Stimulated activated CD4-positive, alpha-beta T cell treated with anti-CD3 and anti-CD28 coated beads, TNF-alpha, amount 100 ng/mL, for 1 hour (primary cell): Measurements from ENCODE around the gene TEX38.
"Not testable (repeated sequence)": the region's sequence is repeated elsewhere in the genome, so short reads cannot be mapped to it uniquely, and the experiment has no call there.

ENCODE experiments used
- DNase-seq, 3 donors: peaks; one replicate each; pipeline ENCODE4 v3.0.0-alpha.2; 2020; ENCODE audit warnings: low read depth in 3 of 3, low spot score in 1 of 3

The TEX38 gene

DNA sequence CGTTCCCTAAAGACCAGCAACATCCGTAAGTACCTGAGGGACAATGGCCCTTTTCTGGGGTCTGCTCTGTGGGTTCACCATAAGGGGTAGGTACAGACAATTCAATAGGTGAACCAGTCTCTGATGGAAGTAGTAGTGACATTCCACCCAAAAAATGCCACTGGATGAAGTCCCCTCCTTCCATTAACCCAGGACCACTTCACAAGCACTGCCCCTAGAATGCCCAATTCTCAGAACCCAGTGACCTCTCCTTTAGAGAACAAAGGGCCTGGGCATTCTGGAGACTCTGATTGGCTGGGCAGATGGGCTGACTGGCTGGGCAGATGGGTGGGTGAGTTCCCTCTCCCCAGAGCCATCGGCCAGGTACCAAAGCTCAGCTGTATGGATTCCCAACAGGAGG lies at the start of gene TEX38:
TEX38 (plus strand) TSS at position 301 of the 400 bp plus-strand sequence; CDS start at position 382, 81 bp downstream.
- DNase-seq, result no peak

DNA sequence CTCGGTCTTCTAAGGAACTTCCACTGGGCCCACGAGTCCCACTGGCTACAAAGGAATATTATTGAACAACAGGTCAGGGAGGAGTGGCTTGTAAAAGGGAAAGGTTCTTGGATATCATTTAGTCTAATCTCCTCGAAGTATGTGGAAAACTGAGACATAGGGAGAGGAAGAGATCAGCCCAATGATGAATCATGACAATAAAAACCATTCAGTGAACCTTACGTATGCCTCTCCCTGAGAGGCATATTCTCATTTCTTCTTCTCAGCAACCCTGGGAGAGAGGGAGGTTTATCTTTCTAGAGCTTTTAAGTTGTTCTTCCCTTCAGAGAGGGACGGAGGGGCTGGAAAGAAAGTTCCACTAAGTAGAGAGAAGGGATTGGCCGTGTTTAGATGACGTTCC lies 49.7 kb upstream of the TEX38 start:
- no peak for DNase-seq

DNA sequence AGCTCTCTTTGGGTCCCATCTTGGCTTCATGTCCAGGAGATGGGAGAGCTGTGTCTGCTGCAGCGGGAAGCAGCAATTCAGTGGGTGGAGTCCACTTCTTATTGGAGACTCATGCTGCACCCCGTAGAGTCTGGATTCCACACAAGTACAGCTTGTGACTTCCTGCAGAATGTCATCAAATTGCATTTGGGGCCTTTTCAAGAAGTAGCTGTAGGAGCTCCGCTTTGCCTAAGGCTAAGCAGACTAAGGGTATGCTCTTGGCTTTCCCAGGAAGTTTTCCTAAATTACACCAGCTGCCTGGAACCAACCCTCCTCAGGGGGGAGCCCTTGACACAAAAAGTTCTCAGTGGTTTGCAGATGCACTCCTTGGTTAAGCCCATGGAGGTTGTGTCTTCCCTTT lies 49.3 kb upstream of the TEX38 start:
- no peak for DNase-seq

DNA sequence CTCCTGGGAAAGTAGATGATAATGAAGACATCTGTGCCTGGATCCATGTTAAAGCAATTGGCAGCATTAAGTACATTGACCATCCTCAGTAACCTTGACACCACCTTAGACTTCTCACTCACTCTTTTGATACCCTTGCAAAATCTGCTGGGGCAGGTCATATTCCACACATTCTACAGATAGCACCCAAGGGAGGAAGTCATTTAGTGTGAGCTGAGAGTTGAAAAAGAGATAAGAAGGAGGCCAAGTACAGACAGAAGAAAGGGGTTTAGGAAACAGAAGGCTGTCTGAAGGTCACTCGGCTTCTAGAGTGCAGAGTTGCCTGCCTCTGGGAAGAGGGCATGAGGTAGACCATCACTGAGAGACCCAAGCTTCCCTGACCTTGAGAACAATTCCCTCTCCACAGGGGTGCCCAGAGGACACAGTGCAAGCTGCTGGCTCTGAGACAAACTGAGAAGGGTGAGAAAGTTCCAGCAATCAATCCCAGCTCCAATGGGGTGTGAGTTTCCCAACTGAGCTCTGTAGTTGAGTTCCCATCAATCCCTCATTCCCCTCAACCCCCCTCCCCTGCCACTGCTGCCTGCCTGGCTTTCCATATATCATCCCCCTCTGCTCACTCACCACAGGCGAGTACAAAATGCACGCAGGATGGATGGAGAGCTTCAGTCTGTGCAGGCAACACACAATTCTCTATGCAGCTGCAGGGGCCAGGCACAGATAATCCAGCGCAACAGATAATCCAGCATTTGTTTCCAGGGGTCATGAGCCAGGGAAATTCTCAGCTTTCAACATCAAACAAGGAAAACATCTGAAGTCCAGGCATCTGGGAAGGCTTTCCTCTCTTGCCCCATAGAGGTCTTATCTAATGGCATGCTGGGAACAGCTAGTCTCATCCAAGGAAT lies 47.7 kb upstream of the TEX38 start:
- no peak for DNase-seq

DNA sequence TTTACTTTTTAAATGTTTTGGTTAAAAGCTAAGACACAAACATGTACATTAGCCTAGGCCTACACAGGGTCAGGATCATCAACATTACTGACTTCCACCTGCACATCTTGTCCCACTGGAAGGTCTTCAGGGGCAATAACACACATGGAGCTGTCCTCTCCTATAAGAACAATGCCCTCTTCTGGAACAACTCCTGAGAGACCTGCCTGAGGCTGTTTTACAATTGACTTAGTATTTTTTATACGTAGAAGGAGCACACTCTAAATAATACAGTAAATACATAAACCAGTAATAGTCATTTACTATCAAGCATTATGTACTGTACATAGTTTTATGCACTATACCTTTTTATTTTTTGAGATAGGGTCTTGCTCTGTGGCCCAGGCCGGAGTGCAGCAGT lies 40.9 kb upstream of the TEX38 start:
- DNase-seq, result no peak

DNA sequence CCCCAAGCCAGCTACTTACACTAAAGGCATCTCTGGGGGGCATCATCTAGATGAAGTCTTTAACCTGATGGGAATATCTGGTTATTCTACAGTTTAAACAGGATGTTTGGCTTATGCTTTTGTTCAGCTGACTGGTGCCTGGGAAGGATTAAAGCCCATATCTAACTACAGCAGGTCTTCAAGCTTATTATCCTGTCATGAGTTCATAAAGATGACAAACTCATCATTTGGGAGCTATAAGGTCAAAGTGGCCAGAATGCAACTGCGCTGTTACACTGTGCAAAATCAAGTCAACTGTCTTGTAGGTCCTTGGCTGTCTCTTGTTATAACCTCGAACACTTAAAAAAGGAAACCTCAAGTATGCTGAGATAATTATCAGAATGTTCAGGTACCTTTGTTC lies 36.4 kb upstream of the TEX38 start:
- DNase-seq, result no peak

DNA sequence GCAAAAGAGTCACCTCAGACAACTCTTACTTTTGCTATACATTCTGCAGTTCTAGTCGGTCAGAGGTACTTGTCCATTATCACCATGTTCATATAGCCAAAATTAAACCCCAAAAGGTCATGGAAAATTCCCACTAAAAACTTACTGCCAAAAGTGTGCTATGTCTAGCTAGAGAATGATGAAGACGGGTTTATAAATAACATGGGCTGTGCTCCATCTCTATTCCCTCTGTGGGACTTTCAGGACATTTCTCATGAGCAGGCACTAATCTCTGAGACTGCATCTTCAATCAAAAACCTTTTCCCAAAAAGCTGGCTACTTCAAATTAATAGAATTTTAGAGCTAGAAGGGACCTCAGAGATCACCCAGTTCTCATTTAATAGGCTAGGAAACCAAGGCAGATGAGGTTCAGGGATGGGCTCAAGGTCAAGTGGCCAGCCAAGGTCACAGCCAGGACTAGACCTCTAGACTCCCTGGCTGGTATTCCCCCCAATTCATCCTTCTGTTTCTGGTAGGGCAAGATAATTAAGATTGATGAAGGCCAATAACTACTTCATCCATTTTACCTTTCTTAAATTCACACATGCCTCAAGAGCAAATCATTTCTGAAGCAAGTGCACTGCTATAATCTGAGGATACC lies 34.1 kb upstream of the TEX38 start:
- no peak for DNase-seq

DNA sequence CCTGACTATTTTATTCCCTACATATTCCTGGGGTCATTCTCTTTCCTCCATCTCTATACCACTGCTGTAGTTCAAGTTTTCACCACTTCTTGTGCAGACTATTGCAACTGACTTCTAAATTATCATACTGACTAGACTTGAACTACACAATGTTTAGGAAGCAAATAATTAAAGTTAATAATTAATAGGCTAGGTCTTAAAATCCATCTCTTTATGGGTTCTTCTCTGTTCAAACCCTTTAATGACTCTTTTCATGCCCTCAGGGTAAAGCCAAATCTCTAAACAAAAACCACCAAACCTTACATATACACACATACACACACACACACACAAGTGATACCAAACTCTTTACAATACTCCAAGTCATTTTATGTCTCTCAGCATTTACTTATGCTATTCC lies 32.7 kb upstream of the TEX38 start:
- no peak for DNase-seq

DNA sequence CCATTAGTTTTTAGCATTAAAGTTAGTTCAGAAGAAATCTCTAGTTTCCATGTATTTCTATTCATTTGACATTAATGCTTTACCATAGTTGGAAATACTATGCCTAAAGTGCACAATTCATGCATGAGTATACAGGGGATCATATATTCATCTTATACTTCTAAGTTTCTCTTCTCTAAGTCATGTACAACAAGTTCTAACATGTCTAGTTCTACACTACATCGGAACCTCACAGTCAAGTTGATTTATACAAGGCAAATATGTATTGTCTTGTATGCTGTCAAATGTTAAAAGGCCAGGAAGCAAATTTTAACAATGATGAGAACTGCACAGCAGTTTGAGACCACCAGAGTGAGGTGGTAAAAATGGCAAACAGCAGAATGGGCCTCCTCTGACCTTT lies 32.1 kb upstream of the TEX38 start:
- DNase-seq, result no peak

DNA sequence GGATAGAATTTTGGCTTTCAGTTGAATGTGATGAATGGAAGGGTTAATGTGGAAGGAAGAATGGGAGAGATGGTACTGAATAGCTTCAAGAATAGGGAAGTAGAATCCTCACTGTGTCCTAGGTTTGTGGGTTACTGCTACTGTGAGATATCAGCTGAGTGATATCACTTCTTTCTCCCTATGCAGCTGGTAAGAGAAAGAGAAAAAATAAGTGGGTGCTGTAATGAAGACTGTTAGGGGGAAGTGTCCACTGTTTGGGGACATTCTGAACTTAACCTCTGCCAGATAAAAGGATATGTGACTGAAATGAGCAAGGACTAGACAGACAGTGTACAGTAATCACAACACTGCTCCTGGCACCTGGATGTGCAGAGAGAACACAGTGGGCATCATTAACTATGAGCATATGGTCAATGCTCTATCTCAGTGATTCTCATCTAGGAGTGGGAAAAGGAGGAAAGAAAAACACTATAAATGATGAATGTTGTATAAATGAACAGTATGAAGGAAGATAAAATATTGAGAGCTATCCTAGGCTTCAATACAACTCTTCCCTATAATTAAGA lies 29.5 kb upstream of the TEX38 start:
- no peak for DNase-seq

DNA sequence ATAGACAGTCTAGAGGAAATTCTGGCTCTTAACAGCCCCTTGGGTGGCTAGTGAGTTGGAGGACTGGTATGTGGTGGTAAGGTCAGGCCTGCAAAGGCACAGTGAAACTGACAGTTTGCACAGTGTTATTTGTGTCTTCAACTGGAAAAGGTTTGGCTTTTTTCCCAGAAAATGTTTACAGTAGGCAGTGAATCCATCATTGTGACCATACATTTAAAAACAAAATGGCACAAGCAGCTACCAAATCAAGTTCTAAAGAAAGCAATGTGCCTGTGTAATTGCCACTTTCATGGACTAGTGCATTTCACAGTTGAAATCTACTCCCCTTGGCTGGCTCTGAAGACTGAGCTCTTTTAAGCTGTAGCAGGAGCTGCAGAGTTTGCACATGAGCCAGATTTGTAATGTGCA lies 28.3 kb upstream of the TEX38 start:
- DNase-seq, result no peak

DNA sequence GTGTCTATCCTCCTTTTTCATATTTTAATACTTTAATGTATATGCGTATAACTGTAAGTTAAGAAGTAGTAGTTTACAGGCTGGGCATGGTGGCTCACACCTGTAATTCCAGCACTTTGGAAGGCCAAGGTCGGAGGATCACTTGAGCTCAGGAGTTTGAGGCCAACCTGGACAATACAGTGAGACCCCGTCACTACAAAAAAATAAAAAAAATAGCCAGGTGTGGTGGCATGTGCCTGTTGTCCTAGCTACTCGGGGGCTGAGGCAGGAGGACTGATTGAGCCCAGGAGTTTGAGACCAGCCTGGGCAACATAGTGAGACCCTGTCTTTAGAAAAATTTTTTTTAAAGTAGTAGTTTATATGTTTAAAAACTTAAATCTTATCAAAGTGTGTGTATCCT lies 25.8 kb upstream of the TEX38 start:
- DNase-seq, result no peak

DNA sequence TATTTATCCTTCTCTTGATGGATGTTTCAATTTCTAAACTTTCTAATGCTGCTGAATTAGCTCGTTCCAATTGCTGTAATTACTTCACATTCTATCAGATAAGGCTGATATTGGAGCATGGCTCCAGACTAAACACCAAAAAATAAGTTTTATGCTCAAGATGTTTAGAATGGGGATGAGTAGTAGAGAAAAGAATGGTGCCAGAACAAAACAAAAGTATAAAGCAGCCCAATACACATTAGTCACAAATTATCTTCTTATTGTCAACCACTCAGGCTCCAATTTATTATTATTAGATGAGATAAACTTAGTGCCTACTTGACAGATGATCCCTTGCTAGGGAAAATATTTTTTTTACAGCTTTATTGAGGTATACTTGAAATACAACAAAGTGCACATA lies 25.3 kb upstream of the TEX38 start:
- no peak for DNase-seq

DNA sequence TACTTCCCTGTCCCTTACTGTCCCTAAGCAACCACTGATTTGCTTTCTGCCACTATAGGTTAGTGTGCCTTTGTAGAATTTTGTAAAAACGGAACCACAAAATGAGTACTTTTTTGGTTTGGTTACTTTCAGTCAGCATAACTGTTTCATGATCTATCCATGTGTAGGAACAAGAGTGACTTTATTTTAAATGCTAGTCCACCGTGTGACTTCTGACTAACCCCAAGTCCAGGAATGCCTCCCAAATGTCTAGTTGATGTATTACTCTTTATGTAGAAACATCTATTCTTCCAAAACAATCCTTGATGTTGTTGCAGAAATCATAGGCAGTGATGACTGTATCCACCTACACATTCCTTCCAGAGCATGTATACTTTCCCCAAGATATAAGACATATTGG lies 24.8 kb upstream of the TEX38 start:
- DNase-seq, result no peak

DNA sequence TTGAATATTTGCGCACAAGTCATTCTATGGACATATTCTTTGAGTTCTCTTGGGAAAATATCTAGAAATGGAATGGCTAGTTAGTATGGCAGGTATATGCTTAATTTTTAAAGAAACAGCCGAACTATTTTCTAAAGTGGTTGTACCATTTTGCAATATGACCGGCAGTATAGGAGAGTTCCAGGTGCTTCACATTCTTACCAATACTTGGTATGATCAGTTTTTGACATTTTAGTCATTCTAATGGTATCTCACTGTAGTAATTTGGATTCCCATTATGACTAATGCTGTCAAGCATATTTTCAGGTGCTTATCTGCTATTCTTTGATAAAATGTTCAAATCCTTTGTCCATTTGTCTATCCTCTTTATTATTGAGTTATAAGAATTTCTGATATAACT lies 24.0 kb upstream of the TEX38 start:
- no peak for DNase-seq

DNA sequence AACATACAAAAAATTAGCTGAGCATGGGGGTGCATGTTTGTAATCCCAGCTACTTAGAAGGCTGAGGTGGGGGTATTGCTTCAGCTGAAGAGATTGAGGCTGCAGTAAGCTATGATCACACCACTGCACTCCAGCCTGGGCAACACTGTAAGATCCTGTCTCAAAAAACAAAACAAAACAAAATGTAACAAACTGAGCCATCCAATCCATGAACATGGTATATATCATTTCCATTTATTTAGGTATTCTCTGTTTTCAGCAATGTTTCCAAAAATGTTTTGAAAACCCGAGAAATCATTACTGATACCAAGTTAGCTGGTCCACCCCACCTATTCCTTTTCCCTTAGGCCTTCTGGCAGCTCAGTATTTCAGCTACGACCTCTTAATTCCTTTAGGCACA lies 21.9 kb upstream of the TEX38 start:
- DNase-seq, result no peak

DNA sequence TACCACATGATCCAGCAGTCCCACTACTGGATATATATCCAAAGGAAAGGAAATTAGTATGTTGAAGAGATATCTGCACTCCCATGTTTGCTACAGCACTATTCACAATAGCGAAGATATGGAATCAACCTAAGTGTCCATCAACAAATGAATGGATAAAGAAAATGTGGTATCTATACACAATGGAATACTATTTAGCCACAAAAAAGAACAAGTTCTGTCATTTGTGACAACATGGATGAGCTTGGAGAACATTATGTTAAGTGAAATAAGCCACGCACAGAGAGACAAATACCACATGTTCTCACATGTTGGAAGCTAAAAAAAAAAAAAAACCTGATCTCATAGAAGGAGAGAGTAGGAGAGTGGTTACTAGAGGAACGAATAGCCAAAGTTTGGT lies 21.2 kb upstream of the TEX38 start:
- no peak for DNase-seq

DNA sequence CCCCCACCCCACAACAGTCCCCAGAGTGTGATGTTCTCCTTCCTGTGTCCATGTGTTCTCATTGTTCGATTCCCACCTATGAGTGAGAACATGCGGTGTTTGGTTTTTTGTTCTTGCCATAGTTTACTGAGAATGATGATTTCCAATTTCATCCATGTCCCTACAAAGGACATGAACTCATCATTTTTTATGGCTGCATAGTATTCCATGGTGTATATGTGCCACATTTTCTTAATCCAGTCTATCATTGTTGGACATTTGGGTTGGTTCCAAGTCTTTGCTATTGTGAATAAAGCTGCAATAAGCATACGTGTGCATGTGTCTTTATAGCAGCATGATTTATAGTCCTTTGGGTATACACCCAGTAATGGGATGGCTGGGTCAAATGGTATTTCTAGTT lies 20.5 kb upstream of the TEX38 start:
- DNase-seq, result not testable (repeated sequence)

DNA sequence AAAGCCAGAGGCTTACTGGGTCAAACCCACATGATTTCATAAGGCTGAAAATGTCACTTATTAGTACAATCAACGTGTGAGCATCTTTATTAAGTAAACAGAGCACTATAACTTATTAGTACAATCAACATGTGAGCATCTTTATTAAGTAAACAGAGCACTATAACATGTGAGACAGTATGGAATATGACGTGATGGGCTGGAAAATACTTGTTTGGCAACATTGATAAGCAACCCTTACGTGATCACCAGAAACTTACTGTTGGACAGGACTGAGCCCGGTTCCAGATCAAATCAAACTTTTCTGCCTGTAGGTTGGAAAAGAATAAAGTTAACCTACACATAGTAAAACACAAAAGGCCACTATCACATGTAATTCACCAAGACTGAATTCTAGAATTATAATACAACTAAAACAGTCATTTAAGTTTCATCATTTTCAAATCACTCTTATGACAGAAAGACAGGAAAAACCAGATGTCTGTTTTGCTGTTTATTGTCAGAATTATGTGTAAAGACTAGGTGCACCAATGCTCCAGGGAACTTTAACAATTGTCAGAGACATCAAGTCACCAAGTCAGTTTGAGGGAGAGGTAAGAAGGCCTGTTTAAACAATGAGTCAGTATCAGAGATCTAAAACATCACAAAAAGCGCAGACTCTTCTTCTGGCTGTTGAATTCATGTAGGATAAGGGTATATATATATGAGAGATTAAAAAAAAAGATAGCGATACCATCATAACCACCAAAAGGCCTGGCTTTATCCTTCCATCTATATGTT lies 19.1 kb upstream of the TEX38 start:
- DNase-seq, result no peak

DNA sequence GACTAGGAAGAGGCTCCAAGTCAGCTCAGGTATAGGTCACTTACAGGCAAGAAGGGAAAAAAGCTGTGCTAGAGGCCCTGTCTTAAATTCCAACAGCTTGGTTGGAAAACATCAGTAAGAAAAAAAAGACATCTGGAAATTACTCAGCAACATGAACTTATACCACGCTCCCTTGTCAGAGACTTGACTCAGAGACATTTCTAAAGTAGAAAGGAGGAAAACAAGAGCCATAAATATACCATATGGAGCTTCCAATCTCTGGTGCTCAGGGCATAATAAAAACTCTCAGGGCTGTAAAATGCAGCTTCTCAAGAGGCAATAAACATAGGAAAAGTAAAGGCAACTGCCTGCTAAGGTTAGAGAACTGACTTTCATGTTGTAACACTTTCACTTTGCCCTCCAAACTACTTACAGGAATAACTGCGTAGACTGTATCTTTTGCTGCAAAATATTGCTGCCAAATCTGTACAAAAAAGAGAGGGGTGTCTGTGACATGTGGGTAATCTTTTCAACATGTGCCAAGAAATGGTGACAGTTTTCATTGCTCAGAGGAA lies 18.2 kb upstream of the TEX38 start:
- no peak for DNase-seq

DNA sequence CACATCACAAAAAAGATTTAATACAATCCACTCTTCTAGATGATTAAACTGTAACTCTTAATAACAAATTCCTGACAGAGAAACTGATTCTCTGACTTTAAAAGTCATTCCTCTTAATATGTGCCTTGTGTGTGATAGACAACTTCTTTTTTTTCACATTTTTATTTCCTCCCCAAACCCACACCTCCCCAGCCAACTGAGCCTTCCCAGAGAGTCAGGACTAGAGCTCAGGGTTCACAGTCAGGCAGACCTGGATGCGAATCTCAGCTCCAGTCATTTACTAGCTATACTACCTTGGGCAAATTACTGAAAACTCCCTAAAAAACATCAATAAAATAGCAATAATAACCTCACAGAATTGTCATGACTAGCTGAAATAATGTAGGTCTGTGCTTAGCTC lies 17.6 kb upstream of the TEX38 start:
- no peak for DNase-seq
